NCI-H1436 (cell line): Measurements from ENCODE around the gene OR4D6.
"Not testable (repeated sequence)": the region's sequence is repeated elsewhere in the genome, so short reads cannot be mapped to it uniquely, and the experiment has no call there.

Experiments used
- DNase-seq: peaks from one replicate; lab custom pipeline; 2025; lab: John Stamatoyannopoulos, UW

OR4D6 gene

DNA sequence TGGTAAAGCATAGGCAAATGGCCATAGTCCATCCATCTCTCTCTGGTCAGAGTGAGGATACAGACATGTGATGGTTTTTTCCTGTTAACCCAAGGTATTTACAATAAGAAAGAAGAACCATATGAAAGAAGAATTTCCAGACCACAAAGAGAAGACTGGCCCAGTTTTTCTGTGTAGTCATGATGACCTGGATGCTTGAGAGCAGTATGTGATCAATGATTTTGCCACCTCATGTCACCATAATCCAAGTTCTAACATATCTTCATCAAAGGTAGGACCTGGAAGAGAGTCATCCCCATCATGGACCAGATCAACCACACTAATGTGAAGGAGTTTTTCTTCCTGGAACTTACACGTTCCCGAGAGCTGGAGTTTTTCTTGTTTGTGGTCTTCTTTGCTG, at the start of gene OR4D6:
OR4D6 (plus strand) TSS at position 301 of the 400 bp plus-strand sequence; CDS start at position 301, 0 bp downstream.
- DNase-seq = no peak

DNA sequence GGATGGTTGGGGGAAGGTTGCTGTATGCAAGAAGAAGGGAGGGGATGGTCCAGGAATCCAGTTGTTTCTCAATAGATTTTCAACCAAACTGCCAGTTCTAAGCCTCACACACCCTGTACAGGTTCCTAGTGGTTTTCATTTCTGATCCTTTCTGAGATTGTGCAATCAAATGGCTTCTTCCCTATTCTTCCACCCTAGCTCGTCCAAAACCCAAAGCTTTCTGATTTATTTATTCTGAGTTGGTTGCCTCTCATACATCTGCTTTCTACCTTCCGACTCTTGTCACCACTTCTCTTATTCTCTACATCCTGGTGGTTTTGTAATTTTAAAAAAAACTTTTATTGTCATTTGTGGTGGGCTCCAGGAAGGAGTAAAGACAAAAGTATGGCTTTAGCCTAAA, 43.1 kb upstream of the OR4D6 start:
- no peak for DNase-seq

DNA sequence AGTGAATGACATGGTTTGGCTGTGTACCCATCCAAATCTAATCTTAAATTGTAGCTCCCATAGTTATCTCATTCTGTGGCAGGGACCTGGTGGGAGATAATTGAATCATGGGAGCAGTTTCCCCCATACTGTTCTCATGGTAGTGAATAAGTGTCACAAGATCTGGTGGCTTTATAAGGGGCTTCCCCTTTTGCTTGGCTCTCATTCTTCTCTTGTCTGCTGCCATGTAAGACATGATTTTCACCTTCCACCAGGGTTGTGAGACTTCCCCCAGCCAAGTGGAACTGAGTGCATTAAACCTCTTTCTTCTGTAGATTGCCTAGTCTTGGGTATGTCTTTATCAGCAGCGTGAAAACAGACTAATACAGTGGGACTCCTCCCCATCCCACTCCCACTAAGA, 41.6 kb upstream of the OR4D6 start:
- DNase-seq = no peak

DNA sequence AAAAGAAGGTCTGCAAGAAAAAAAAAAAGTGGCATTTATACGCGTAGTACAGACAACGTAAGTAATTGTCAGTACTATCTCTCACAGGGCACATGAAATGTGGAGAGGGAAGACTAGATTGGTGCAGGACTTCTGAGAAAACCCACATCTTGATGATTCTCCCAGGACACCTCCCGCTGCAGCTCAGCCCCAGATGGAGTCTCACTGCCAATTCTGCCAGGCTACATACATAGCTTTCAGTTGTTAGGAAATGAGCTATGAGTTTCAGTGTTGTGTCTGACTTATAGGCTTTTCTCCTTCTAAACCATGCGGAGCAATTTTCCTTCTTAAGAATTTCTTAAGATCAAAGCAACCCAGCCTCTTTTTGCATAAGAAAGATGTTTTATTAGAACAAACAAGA, 40.1 kb upstream of the OR4D6 start:
- DNase-seq = no peak

DNA sequence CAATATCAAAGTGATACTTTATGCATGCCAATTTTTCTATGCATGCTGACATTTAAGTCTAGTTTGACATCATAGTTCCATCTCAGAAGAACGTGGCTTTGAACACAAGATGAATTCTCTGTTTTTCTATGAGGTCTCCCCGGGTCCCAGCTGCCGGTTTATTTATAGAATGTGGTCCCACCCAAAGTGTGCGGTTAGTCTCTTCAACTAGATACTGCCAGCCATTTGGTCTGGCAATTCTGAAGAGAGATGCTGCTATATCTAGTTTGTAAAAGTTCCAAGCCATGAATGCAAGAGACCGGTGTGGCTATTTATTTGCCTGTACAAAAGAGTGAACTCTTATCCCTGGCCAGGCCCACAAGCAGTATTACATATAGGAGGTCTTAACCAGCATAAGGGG, 39.7 kb upstream of the OR4D6 start:
- DNase-seq = no peak

DNA sequence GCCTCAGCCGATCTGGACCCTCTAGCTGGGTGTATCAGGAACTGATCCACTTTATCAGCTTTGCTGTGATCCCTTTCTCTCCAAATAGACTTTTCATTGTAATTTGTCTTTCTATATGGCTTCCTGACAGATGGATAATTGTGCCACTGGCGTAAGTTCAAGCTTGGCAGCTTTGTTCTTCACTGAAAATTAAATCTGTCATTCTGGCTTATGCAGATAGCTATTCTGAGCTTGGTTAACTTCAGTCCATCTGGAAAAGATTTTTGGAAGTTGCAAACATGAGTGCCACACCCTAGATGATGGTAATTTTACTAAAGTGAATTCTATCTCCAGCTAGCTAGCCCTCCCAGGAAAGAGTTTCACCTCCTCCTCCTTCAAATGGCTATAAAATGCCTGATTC, 38.6 kb upstream of the OR4D6 start:
- no peak for DNase-seq

DNA sequence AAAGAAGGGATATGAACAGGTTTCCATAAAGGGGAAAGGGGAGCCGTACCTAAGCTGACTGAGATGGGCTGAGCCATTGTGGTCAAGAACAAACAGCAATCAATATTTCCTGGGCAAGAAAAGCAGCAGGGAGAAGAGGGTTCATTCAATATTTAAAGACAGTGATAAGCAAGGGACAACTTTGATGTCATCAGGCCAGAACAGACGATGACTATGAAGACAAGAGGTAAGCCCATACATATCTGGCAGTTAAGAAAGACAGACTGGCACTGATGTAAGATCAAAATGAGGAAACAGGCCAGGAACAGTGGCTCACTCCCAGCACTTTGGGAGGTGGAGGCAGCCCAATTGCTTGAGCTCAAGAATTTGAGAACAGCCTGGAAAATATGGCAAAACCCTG, 32.9 kb upstream of the OR4D6 start:
- DNase-seq = no peak

DNA sequence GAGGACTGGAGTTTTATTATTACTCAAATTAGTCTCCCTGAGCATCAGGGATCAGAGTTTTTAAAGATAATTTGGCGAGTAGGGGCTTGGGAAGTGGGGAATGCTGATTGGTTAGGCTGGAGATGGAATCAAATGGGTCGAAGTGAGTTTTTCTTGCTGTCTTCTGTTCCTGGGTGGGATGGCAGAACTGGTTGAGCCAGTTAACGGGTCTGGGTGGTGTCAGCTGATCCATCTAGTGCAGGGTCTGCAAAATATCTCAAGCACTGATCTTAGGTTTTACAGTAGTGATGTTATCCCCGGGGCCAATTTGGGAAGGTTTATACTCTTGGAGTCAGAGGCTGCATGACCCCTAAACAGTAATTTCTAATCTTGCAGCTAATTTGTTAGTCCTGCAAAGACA, 31.6 kb upstream of the OR4D6 start:
- no peak for DNase-seq

DNA sequence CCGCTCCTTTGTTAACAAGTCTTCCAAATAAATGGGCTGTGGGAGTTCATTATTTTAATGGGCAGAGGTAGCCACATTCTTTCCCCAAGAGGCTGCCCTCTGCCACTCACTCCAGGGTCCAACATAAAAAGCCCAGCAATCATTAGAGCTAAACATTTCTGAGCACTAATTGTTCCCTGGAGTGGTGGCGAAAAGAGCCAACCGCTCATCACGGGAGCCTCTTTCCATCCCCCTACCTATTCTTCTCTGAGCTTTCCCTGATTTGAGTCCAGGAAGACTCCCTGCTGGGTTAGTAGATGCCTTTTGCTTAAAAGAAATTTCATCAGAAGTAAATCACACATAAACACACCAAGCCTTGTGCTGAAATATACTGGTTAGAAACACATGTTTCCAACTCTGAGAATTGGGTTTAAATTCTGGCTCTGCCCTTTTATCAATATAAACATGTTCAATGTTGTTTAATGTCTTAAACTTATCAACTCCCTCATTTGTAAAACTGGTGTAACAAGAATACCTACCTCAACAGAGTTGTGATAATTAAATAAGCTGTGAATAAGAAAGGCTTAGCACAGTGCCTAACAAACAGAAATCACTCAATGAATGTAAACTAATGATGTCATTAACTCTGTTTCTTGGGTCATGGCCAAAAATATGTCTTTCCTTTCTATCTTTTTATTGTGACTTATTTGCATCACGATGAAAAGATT, 30.2 kb upstream of the OR4D6 start, which contains the start of gene OR5A2:
OR5A2 (minus strand) TSS at position 53 of the 707 bp plus-strand sequence. CDS start 3,460 bp downstream, outside the sequence.
- DNase-seq = no peak

DNA sequence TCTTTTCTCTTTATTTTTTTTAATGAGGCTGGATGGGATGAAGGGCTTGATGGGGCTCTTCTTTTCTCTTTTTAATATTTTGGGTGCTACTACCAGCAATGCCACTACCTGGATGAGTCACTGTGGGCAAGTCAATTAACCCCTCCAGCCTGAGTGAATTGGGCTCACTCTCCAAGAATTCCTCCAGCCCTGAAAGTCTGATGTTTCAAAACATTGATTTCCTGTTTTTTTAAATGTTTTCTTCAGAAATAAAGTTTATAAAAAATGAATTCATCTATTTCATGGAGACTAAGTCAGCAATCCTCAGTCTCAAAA, 29.7 kb upstream of the OR4D6 start:
- no peak for DNase-seq

DNA sequence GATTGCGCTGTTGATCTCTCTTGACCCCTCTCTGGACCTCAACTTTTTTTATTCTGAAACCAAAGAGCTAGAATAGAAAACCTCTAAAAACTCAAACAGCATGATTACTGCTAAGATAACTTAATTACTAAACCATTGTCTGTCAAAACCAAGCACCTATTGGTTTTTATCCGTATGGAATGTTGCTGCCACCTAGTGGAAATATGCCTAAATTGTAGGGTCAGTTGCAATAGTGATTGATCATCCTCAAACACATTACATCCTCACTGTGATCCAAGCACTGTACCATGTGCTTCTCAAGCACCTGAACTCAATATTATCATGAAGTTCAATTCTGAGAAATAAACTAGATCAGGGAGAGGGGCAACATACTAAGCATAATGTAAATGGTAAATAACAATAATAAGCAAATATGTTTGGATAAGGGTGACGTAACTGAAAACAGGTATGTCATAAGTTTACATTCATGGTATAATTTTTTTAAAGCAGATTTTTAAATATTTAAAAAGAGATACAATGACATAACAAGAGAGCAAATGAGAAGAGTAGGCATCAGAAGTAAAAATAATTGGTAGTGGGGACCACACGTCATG, 26.7 kb upstream of the OR4D6 start:
- peak; percentile 27 for DNase-seq

DNA sequence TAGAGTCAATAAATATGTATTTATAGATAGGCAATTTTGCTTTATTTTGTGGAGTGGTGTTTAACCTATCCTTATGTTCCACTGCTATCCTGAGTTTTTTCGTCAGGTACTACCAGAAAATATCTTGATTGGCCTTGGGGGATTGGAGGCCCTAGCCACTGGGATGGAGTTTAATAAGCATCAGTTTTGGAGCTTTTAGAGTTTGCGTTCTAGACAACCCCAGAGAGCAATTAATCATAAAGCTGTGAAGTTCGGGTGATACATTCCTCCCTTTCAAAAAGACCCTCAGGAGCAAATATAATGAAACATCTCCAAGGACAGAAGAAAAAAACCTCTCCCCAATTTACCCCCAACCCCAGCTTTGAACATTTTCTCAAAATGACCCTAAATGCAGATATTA, 20.6 kb upstream of the OR4D6 start, which contains the start of gene OR5A1:
OR5A1 (plus strand) TSS at position 301 of the 400 bp plus-strand sequence. CDS start 6,700 bp downstream, outside the sequence.
- no peak for DNase-seq

DNA sequence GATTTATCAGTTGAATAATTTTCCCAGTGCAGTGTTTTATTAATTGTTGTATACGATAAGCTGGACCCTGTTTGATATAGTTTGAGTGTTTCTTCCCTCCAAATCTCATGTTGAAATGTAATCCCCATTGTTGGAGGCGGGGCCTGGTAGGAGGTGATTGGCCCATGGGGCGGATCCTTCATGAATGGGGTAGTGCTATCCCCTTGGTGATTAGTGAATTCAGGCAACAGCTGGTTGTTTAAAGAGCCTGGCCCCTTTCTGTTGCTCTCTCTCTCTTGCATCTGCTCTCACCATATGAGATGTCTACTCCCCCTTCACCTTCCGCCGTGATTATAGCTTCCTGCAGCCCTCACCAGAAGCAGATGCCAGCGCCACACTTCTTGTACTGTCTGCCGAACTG, 19.0 kb upstream of the OR4D6 start:
- no peak for DNase-seq

DNA sequence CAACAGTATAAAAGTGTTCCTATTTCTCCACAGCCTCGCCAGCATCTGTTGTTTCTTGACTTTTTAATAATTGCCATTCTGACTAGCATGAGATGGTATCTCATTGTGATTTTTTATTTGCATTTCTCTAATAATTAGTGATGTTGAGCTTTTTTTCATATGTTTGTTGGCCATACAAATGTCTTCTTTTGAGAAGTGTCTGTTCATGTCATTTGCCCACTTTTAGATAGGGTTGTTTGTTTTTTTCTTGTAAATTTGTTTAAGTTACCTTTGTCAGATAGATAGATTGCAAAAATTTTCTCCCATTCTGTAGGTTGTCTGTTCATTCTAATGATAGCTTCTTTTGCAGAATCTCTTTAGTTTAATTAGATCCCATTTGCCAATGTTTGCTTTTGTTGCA, 11.1 kb upstream of the OR4D6 start:
- DNase-seq = not testable (repeated sequence)

DNA sequence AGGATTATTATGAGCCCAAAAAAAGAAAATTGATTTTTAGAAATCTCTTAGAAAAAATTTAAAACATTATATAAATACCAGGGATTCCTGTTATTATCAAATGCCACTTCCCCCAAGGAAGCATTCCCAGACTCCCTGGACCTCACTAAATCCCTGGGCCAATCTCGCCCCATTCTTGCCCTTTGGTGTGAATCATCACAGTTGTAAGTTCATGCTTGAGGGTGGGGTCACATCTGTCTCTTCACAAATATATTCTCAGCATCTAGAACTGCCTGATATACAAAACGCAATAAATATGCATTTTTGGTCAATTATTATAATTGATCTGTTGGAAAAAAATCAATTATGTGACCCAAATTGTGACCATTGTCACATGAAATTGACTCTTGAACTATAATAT, 8.3 kb upstream of the OR4D6 start:
- no peak for DNase-seq

DNA sequence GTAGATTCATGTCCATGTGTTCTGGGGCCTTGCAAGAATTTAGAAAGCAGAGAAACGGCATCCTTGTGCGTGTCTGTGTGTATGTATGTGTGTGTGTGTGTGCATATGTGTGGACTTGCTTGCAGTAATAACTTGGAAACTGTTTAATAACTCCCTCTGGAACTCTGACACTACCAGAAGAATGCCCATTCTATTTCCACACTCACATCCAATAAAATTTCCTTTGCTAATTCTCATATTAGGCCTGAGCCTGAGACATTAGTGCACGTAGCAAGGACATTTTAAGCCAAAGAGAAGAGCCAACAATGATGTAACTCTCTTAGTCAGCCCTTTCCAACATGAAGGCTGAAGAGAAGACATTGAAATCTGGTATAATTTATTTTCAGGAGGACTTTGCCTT, 3.2 kb downstream of the OR4D6 start:
- DNase-seq = no peak

DNA sequence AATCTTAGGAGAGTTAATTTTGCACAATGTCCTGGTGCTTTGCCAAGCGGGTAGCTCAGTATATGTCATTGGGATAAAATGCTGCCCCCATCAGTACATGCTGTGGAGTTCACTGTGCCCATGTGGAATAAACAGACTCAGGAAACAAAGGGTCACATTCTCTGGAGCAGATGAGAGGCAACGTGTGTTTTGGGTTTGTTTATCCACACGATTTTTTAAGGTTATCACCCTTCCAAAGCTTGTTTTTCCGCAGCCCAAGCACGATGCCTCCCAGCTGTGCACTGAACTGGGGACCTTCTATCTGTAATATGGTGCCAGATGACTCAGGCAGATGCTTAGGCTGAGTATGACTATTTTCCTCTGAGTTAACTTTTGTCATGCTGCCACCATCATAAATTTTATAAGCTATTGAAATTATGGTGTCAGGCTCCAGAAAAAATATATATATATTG, 6.5 kb downstream of the OR4D6 start:
- DNase-seq = no peak

DNA sequence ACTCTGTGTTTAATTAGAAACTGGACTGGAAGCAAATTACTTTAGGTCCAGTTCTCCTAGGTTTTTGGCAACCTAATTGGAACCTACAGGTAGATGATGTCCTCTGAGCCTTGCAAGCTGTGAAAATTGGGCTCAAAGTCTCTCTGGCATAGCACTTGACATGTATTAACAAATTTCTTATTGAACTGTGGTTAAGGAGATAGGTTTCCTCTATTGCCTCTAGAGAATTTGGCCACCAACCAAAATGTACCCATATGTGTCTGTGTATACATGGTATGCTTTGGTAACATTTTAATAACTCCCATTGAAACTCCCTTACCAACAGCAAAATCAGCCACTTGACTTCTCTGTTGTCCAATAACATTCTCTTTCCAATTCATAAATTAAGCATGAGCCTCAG, 16.3 kb downstream of the OR4D6 start, which contains the start of gene OR4D10:
OR4D10 (plus strand) TSS at position 301 of the 400 bp plus-strand sequence. CDS start 4,115 bp downstream, outside the sequence.
- DNase-seq = no peak

DNA sequence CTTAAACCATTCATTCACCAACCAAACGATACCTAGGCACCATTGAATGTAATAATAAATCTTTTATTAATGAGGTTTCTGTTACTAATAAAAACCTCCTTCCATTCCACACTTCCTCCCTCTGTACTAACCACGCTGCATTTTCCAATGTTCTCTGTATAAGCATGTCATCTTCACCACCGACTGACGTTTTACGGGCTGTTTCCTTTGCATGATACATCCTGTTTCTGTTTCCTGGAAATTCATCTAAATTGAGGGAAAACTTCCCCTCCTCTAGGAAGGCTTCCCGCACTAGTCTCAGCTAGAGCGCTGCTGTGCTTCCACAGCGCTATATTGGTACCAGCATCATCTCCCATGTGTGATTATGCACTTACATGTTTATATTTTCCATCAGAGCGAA, 18.4 kb downstream of the OR4D6 start:
- no peak for DNase-seq

DNA sequence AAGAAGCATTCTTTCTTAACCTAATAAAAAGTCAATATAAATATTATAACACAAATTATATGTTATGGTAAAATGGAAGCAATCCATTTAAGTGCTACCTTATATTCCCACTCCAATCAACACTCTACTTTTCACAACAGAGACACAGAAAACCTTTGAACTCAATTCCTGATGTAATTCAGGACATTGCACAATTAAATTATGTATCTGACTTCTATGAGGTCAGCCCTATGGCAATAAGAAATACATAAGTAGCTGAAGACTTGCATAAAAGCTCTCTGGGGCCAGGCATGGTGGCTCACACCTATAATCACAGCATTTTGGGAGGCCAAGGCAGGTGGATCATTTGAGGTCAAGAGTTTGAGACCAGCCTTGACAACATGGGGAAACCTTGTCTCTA, 23.1 kb downstream of the OR4D6 start:
- DNase-seq = no peak

DNA sequence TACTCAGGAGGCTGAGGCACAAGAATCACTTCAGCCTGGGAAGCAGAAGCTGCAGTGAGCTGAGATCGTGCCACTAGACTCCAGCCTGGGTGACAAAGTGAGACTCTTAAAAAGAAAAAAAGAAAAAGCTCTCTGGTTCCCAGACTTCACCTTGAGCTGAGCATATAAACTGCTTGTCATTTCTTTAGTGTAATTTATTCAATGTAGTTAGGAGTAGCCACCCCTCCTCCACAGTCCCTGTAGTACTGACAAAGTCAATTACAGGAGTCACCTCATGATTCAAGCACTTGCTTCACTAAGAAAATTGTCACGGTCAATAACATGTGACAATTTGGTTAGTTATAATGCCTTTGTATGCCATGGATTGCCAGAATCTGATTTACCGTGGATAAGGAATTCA, 23.6 kb downstream of the OR4D6 start:
- no peak for DNase-seq

DNA sequence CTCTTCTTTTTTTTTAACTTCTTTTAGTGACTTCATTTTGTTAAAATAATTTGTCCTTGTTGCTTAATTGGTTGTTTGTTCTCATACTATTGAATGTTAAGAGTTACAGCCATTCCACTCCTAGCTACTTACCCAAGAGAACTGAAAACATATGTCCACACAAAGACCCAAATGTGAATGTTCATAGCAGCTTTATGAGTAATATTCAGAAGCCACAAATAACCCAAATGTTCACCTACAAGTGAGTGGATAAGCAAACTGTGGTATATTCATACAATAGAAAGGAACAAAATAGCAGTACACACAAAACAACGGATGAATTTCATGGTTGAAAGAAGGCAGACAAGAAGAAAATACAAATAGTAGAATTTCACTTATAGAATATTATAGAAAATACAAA, 45.2 kb downstream of the OR4D6 start:
- DNase-seq = no peak

DNA sequence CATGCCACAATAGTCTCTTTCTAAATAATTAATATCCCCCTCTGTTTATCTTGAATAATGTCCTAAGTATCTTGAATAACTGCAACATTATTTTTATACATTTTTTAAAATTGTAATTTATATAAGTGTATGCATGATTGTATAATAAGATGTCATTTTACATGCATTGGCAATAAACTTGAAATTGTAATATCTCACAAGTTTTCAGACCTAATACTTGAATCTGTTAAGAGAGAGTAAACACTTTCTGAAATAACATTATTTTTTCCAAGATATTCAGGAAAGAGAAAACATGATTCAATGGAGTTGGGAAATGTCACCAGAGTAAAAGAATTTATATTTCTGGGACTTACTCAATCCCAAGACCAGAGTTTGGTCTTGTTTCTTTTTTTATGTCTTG, 46.5 kb downstream of the OR4D6 start, which contains the start of gene OR4D11:
OR4D11 (plus strand) TSS at position 301 of the 400 bp plus-strand sequence; CDS start at position 301, 0 bp downstream.
- no peak for DNase-seq
